ENCODE measurements around the gene TANC1.

The TANC1 gene

DNA sequence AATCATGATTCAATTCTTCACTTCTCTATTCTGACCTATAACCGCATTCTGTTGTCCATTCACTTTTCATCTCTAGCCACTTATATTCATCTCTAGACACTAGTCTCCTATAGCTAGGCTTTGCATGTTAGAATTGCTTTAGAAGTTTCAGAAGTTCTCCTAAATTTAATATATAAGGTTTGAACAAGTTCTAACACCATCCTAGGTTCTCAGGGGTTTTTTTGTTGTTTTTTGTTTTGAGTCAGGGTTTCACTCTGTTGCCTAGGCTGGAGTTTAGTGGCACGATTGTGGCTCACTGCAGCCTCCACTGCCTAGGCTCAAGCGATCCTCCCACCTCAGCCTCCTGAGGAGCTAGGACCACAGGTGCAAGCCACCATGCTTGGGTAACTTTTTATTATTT, 298.1 kb downstream of the TANC1 start:
- Histone ChIP-seq H3K9ac (ENCODE audit: low read length) (no peak overlapping the region), H3K27me3 (ENCODE audit: control insufficient read depth, insufficient read depth, low read length) (no peaks in the 10 kb centered on the region), H3K4me3 (ENCODE audit: low read depth, low read length) (no peak overlapping the region), H3K9me3 (ENCODE audit: control insufficient read depth, insufficient read depth, low read depth, low read length) (no peaks in the 10 kb centered on the region), H3K27ac (ENCODE audit: low read depth, low read length) (no peak overlapping the region), H3K4me1 (ENCODE audit: control insufficient read depth, insufficient read depth, low read length) (peaks cover 10% of the 10 kb centered on the region; the same call in 1 of the 2 replicates), H3K36me3 (ENCODE audit: control insufficient read depth, insufficient read depth, low read length) (peaks cover 9% of the 10 kb centered on the region; the same call in 1 of the 2 replicates)

- Histone ChIP-seq H3K4me3 (ENCODE audit: low read depth, low read length) (no peak overlapping the region), H3K27me3 (ENCODE audit: control insufficient read depth, insufficient read depth, low read length) (no peaks in the 10 kb centered on the region), H3K4me1 (ENCODE audit: control insufficient read depth, insufficient read depth, low read length) (peaks cover 16% of the 10 kb centered on the region), H3K27ac (ENCODE audit: low read depth, low read length) (no peak overlapping the region), H3K36me3 (ENCODE audit: control insufficient read depth, insufficient read depth, low read length) (peaks cover 10% of the 10 kb centered on the region; the same call in 1 of the 2 replicates), H3K9ac (ENCODE audit: low read length) (no peak overlapping the region), H3K9me3 (ENCODE audit: control insufficient read depth, insufficient read depth, low read depth, low read length) (no peaks in the 10 kb centered on the region)
These were observed 299.5 kb downstream of the TANC1 start for GRCh38 chr2:159267921-159268320.

GRCh38 chr2:159270744-159271379, 302.4 kb downstream of the TANC1 start:
- Histone ChIP-seq H3K27ac (ENCODE audit: low read depth, low read length) (no peak overlapping the region), H3K9me3 (ENCODE audit: control insufficient read depth, insufficient read depth, low read depth, low read length) (no peaks in the 10 kb centered on the region), H3K4me1 (ENCODE audit: control insufficient read depth, insufficient read depth, low read length) (peaks cover 6% of the 10 kb centered on the region), H3K36me3 (ENCODE audit: control insufficient read depth, insufficient read depth, low read length) (peaks cover 10% of the 10 kb centered on the region; the same call in 1 of the 2 replicates), H3K27me3 (ENCODE audit: control insufficient read depth, insufficient read depth, low read length) (no peaks in the 10 kb centered on the region), H3K9ac (ENCODE audit: low read length) (no peak overlapping the region), H3K4me3 (ENCODE audit: low read depth, low read length) (no peak overlapping the region)

GRCh38 chr2:159272156-159272555, 303.7 kb downstream of the TANC1 start:
- no peaks in the 10 kb centered on the region for H3K27me3 ChIP-seq (ENCODE audit: control insufficient read depth, insufficient read depth, low read length)
- H3K27ac ChIP-seq (ENCODE audit: low read depth, low read length) = peak overlapping the region; percentile 74; the same call in 1 of the 2 replicates
- H3K4me3 ChIP-seq (ENCODE audit: low read depth, low read length) = no peak overlapping the region
- peaks cover 10% of the 10 kb centered on the region; the same call in 1 of the 2 replicates for H3K36me3 ChIP-seq (ENCODE audit: control insufficient read depth, insufficient read depth, low read length)
- H3K9ac ChIP-seq (ENCODE audit: low read length) = no peak overlapping the region
- peaks cover 6% of the 10 kb centered on the region for H3K4me1 ChIP-seq (ENCODE audit: control insufficient read depth, insufficient read depth, low read length)
- no peaks in the 10 kb centered on the region for H3K9me3 ChIP-seq (ENCODE audit: control insufficient read depth, insufficient read depth, low read depth, low read length)

DNA sequence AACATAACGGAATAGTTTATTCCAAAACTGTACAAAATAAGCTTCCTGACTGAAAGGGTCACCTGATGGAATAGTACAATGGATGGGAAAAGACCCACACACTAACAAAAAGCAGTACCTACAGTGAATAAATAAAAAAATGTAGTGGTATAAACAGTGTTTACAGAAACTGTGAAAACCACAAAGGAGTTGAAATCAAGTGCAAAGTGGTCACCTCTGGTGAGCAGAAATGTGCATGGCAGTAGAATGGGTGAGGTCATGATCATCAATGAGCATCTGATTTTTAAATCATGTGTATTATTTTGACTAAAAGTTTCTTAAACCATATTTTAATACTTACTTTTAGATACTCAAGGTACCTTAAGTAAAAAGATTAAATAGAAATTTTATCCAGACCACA, 306.7 kb downstream of the TANC1 start:
- Histone ChIP-seq H3K36me3 (ENCODE audit: control insufficient read depth, insufficient read depth, low read length) (peaks cover 10% of the 10 kb centered on the region; the same call in 1 of the 2 replicates), H3K27ac (ENCODE audit: low read depth, low read length) (no peak overlapping the region), H3K27me3 (ENCODE audit: control insufficient read depth, insufficient read depth, low read length) (no peaks in the 10 kb centered on the region), H3K4me1 (ENCODE audit: control insufficient read depth, insufficient read depth, low read length) (peaks cover 6% of the 10 kb centered on the region), H3K4me3 (ENCODE audit: low read depth, low read length) (no peak overlapping the region), H3K9ac (ENCODE audit: low read length) (no peak overlapping the region), H3K9me3 (ENCODE audit: control insufficient read depth, insufficient read depth, low read depth, low read length) (no peaks in the 10 kb centered on the region)

GRCh38 chr2:159279700-159280099, 311.3 kb downstream of the TANC1 start:
- H3K9me3 ChIP-seq (ENCODE audit: control insufficient read depth, insufficient read depth, low read depth, low read length) = no peaks in the 10 kb centered on the region
- no peak overlapping the region for H3K27ac ChIP-seq (ENCODE audit: low read depth, low read length)
- H3K9ac ChIP-seq (ENCODE audit: low read length) = no peak overlapping the region
- H3K4me1 ChIP-seq (ENCODE audit: control insufficient read depth, insufficient read depth, low read length) = no peaks in the 10 kb centered on the region
- H3K27me3 ChIP-seq (ENCODE audit: control insufficient read depth, insufficient read depth, low read length) = no peaks in the 10 kb centered on the region
- peaks cover 4% of the 10 kb centered on the region for H3K36me3 ChIP-seq (ENCODE audit: control insufficient read depth, insufficient read depth, low read length)
- no peak overlapping the region for H3K4me3 ChIP-seq (ENCODE audit: low read depth, low read length)

- Histone ChIP-seq H3K36me3 (ENCODE audit: control insufficient read depth, insufficient read depth, low read length) (peaks cover 4% of the 10 kb centered on the region), H3K4me3 (ENCODE audit: low read depth, low read length) (no peak overlapping the region), H3K4me1 (ENCODE audit: control insufficient read depth, insufficient read depth, low read length) (0 out of 2 replicates have a peak, but pooled peaks cover 3% of the 10 kb centered on the region), H3K9ac (ENCODE audit: low read length) (no peak overlapping the region), H3K27me3 (ENCODE audit: control insufficient read depth, insufficient read depth, low read length) (no peaks in the 10 kb centered on the region), H3K27ac (ENCODE audit: low read depth, low read length) (no peak overlapping the region), H3K9me3 (ENCODE audit: control insufficient read depth, insufficient read depth, low read depth, low read length) (no peaks in the 10 kb centered on the region)
These were observed 312.6 kb downstream of the TANC1 start for GRCh38 chr2:159281002-159281401.

Data from HUES6 (cell line).